ENCODE results near the gene ZNF619. TPM values are rescaled to one million over a fixed set of nuclear protein-coding genes. Genes with fewer than 3 reads are reported as not detected.

ZNF619 gene
- total RNA-seq, 2 donors from 2014 or later: 6.9 to 8.8 TPM

DNA sequence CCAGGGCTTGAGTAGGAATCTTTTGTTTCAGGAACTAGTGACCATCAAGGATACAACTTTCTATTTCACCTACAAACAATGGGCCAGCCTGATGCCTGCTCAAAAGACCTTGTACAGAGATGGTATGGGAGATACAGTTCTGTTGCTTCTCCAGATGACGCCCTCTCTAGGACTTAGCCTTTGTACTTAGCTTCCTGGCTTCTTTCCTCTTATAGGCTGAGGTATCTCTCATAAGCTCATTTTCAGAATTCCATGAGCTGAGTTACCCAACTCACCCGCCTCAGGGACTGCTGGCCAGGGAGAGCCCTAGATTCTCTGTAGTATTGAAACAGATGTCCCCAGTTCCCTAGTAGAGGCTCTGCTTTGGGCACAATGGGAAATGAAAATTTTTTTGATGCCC is 20.4 kb downstream of the ZNF619 start:
- Histone ChIP-seq H3K4me1 (replicated peaks) (no peaks in the 10 kb centered on the region), H3K27ac (no peak overlapping the region), H3K27me3 (replicated peaks; ENCODE audit: insufficient read depth) (no peaks in the 10 kb centered on the region), H3K9me3 (no peaks in the 10 kb centered on the region), H3K4me3 (no peak overlapping the region), H3K36me3 (no peaks in the 10 kb centered on the region)
- no peak for TF ChIP-seq POLR2AphosphoS5 (IDR thresholded peaks at IDR 0.05)
- TF ChIP-seq, protein P1, sequence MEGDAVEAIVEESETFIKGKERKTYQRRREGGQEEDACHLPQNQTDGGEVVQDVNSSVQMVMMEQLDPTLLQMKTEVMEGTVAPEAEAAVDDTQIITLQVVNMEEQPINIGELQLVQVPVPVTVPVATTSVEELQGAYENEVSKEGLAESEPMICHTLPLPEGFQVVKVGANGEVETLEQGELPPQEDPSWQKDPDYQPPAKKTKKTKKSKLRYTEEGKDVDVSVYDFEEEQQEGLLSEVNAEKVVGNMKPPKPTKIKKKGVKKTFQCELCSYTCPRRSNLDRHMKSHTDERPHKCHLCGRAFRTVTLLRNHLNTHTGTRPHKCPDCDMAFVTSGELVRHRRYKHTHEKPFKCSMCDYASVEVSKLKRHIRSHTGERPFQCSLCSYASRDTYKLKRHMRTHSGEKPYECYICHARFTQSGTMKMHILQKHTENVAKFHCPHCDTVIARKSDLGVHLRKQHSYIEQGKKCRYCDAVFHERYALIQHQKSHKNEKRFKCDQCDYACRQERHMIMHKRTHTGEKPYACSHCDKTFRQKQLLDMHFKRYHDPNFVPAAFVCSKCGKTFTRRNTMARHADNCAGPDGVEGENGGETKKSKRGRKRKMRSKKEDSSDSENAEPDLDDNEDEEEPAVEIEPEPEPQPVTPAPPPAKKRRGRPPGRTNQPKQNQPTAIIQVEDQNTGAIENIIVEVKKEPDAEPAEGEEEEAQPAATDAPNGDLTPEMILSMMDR (IDR thresholded peaks at IDR 0.05): no peak
- TF ChIP-seq POLR2A (IDR thresholded peaks at IDR 0.05): no peak
- no peak for DNase-seq (ENCODE audit: low spot score)
- intact Hi-C loops (cut with DNase I): no loop called here
- WGBS: 93% methylated on average over 2 of the region's 2 CpGs

GRCh38 chr3:40499952-40500351 is 23.0 kb downstream of the ZNF619 start:
- 95% methylated on average over 1 of the region's 1 CpG for WGBS
- no peaks in the 10 kb centered on the region for H3K9me3 ChIP-seq
- DNase-seq (ENCODE audit: low spot score): no peak
- H3K4me1 ChIP-seq (replicated peaks): no peaks in the 10 kb centered on the region
- intact Hi-C loops (cut with DNase I): no loop called here
- no peaks in the 10 kb centered on the region for H3K36me3 ChIP-seq
- no peak overlapping the region for H3K4me3 ChIP-seq
- no peak overlapping the region for H3K27ac ChIP-seq
- H3K27me3 ChIP-seq (replicated peaks; ENCODE audit: insufficient read depth): no peaks in the 10 kb centered on the region
- TF ChIP-seq POLR2AphosphoS5 (IDR thresholded peaks at IDR 0.05) (no peak), POLR2A (IDR thresholded peaks at IDR 0.05) (no peak)
- TF ChIP-seq, protein P1 (IDR thresholded peaks at IDR 0.05): no peak

DNA sequence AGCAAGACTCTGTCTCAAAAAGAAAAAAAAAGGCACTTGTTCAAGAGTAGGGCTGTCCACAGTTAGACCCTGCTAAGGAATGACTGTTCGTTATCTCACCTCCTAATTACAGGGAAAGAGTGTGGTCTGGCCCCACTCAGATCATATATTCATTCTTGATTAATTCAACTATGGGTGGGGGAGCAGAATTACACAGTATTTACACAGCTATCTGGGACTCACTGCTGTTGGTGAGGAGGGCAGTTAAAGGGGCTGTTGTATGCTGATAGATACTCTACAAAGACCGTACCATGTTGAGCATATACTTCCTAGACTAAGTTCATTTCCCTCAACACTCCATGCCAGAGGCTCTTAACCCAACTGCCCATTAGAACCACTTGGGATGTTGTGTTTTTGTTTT is 25.1 kb downstream of the ZNF619 start:
- TF ChIP-seq POLR2AphosphoS5 (IDR thresholded peaks at IDR 0.05) (no peak), POLR2A (IDR thresholded peaks at IDR 0.05) (no peak)
- TF ChIP-seq, protein P1 (IDR thresholded peaks at IDR 0.05): no peak
- 98% methylated on average over 2 of the region's 2 CpGs for WGBS
- no peaks in the 10 kb centered on the region for H3K9me3 ChIP-seq
- DNase-seq (ENCODE audit: low spot score): no peak
- H3K4me1 ChIP-seq (replicated peaks): no peaks in the 10 kb centered on the region
- H3K4me3 ChIP-seq: no peak overlapping the region
- intact Hi-C loops (cut with DNase I): no loop called here
- H3K27ac ChIP-seq: no peak overlapping the region
- no peaks in the 10 kb centered on the region for H3K36me3 ChIP-seq
- no peaks in the 10 kb centered on the region for H3K27me3 ChIP-seq (replicated peaks; ENCODE audit: insufficient read depth)

- H3K4me3 ChIP-seq: no peak overlapping the region
- intact Hi-C loops (cut with DNase I): no loop called here
Observed at GRCh38 chr3:40504636-40505430, 27.9 kb downstream of the ZNF619 start.

DNA sequence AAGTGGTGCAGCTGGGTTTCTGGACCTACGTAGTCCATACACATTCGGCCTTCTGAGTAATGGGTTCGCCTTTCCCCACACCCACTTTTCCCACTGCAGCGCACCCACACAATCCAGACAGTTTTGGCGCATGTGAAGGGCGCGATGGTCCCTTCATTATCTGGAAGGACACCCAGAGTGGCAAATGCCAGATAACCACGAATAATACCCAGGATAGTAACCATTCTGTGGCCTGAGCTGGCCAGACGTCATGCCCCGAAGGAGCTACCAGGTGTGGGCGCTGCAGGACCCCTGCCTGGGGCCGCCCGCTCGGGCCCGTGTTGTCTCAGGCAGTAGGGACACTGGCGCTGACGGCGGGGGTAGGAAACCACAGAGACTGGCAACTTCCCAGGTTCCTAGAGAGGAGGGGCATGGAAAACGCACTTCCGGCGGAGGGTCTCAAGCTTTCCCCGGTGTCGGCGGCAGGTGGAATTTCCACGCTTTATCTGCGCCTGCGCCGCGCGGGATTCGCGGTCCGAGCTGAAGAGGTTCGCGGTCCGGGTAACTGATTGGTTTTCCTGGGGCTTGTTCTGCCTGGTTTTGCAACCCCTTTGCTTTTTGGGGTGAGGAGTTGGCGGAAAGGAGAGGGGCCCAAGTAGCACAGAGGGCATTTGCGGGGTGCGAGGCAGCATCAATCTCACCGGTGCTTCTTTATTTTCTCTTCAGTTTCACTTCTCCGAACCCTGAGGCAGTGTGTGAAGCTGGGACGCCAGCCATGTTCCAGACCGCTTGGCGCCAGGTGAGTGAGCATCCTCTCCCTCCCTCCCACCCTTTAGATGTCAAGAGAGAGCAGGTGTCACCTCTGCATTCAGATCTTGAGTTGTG is 28.9 kb downstream of the ZNF619 start, which contains the start of gene ZNF620:
ZNF620 (plus strand) TSS at position 441 of the 864 bp plus-strand sequence; CDS start at position 755, 314 bp downstream.
- intact Hi-C loops (cut with DNase I): no loop called here

More at GRCh38 chr3:40504636-40505430, 27.9 kb downstream of the ZNF619 start:
- TF ChIP-seq POLR2AphosphoS5 (IDR thresholded peaks at IDR 0.05) (peak; percentile 10), POLR2A (IDR thresholded peaks at IDR 0.05) (no peak)
- Histone ChIP-seq H3K36me3 (no peaks in the 10 kb centered on the region), H3K9me3 (no peaks in the 10 kb centered on the region), H3K4me1 (replicated peaks) (no peaks in the 10 kb centered on the region), H3K27me3 (replicated peaks; ENCODE audit: insufficient read depth) (no peaks in the 10 kb centered on the region), H3K27ac (peak overlapping the region in 1 of 2 donors; percentile 63)
- 66% methylated on average over 5 of the region's 5 CpGs for WGBS
- no peak for DNase-seq (ENCODE audit: low spot score)

More for the DNA sequence above, 28.9 kb downstream of the ZNF619 start, which contains the start of gene ZNF620:
- Histone ChIP-seq H3K27me3 (replicated peaks; ENCODE audit: insufficient read depth) (no peaks in the 10 kb centered on the region), H3K9me3 (no peaks in the 10 kb centered on the region), H3K4me1 (replicated peaks) (no peaks in the 10 kb centered on the region), H3K36me3 (no peaks in the 10 kb centered on the region), H3K27ac (peak within 1 kb of the TSS; percentile 63 to 79), H3K4me3 (peak within 1 kb of the TSS; percentile 49 to 54)
- TF ChIP-seq POLR2AphosphoS5 (IDR thresholded peaks at IDR 0.05) (peak; percentile 45), POLR2A (IDR thresholded peaks at IDR 0.05) (peak; percentile 23)
- TF ChIP-seq, protein P1 (IDR thresholded peaks at IDR 0.05): peak in 2 of 4 experiments; percentile 12 to 37
- peak; percentile 67 for DNase-seq (ENCODE audit: low spot score)
- WGBS: 6% methylated on average over 43 of the region's 44 CpGs

Data from prostate gland (tissue), 2 donors.